ENCODE measurements around the gene SLCO2B1.

Gene SLCO2B1

DNA sequence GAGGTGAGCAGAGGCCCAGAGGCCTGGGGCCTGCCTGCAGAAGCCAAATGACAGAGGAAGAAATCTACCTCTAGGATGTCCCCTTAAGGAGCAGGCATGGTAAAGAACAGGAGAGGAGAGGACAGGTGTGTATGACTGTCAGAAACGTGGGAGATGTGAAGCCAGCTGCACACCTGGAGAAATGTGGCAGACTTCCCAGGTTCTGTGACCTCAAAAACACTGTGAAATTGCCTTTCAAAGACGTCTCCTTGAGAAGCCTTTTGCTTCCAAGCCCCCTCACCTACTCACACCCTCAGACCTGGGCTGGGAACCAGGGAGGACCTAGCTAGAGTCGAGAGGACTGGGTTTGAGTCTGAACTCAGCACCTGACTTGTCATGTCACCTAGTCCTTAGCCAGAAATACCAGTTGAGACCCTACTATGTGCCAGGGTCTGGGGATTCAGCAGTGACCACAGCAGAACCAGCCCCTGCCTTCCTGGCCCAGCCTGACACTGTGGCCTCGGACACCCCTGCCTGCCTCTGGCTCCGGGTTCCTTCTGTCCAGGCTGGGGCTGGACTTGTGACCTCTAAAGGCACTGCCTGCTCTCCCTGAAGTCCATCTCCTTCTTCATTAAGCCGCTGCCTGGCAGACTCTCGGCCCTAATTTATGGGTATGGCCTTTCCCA lies 95.2 kb downstream of the SLCO2B1 start:
- no peak for DNase-seq (ENCODE audit: low read depth, low spot score)

DNA sequence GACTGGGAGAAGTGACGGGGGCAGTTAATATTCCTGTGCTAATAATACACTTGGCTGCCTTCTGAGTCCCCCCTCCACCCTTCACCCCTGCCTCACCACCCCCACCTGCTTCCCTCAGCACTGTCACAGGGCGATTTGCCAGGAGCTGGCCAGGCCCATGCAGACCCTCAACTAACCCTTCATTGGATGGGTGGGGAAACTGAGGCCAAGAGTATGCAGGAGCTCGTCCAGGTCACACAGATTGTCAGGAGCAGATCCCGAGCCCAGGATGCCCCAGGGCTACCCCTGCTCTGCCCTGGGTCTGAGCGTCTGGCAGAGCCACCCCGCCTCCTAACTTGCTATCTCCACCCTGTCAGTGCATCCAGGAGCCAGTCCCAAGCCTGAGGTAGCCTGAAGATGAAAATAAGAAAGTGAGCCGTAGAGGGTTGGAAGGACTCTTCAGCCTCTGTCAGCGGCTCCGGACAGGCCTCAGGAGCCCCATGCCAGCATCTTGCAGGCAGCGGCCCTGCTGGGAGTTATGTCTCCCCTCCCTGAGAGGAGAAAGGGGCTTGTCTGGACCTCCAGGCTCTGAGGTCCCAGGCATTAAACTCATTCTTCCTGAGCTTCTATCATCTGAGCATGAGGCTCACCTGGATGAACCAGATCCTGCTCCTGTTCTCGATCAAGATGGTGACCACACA lies 95.9 kb downstream of the SLCO2B1 start:
- DNase-seq (ENCODE audit: low read depth, low spot score) = no peak

- no peak for DNase-seq (ENCODE audit: low read depth, low spot score)
These were observed 98.0 kb downstream of the SLCO2B1 start for GRCh38 chr11:75248924-75249256.

GRCh38 chr11:75249704-75250103 lies 98.8 kb downstream of the SLCO2B1 start:
- DNase-seq (ENCODE audit: low read depth, low spot score) = no peak

DNA sequence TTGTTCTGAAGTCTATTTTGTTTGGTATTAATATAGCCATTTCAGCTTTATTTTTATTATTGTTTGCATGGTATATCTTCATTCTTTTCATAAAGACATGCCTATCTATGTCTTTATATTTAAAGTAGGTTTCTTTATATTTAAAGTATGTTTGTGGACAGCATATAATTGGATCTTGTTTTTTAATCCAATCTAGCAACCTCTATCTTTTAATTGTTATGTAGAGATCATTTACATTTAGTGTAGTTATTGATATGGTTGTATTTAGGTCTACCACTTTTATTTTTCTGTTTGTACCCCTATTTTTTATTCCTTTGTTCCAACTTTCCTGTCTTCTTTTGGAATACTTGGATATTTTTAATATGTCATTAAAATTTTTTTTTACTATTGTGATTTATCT lies 103.4 kb downstream of the SLCO2B1 start:
- no peak for DNase-seq (ENCODE audit: low read depth, low spot score)
